ENCODE results near the gene OR2J1.
"Not testable (repeated sequence)": the region's sequence is repeated elsewhere in the genome, so short reads cannot be mapped to it uniquely, and the experiment has no call there.

Gene OR2J1

GRCh38 chr6:29099190-29099589 is at the start of gene OR2J1:
Gene OR2J1, plus strand, starts transcription at chr6:29099490. Its CDS starts 1,453 bp downstream, at chr6:29100943.
- no peak for DNase-seq

- DNase-seq: no peak
These were observed 47.6 kb upstream of the OR2J1 start for GRCh38 chr6:29051680-29052079.

- DNase-seq: peak; percentile 2
These were observed 27.2 kb upstream of the OR2J1 start for GRCh38 chr6:29071831-29072723.

GRCh38 chr6:29079203-29079602 is 20.1 kb upstream of the OR2J1 start:
- DNase-seq: no peak

GRCh38 chr6:29081312-29081711 is 18.0 kb upstream of the OR2J1 start:
- no peak for DNase-seq

GRCh38 chr6:29082457-29082856 is 16.8 kb upstream of the OR2J1 start:
- no peak for DNase-seq

GRCh38 chr6:29087213-29087612 is 12.1 kb upstream of the OR2J1 start, which contains the start of gene OR2B3:
Gene OR2B3, minus strand, starts transcription at chr6:29087313. Its CDS starts 65 bp downstream, at chr6:29087248.
- DNase-seq: no peak

- no peak for DNase-seq
These were observed 6.3 kb upstream of the OR2J1 start for GRCh38 chr6:29092957-29093356.

GRCh38 chr6:29097803-29098202 is 1.5 kb upstream of the OR2J1 start:
- DNase-seq: no peak

DNA sequence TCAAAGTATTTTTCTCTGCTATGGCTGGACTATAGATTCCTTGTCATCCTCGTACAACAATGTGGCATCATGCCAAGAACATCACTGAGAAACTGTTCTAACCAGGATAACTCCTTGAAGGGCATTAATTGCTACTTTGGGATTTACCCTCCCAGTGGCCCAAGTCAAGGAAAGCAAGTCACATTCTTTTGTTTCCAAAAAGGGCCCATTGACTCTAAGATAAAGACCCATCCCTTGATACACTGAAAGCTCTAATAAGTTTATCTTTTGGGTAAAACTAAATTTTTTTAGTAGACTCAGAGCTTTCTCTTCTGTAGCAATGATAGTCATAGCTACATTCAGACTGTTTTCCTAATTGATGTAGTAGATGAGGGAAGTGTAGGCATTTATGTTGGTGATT is 8.5 kb downstream of the OR2J1 start, which contains the start of gene OR2J3:
Gene OR2J3, plus strand, starts transcription at position 301 of the 400 bp plus-strand sequence. CDS start 3,833 bp downstream, outside the sequence.
- DNase-seq: no peak

DNA sequence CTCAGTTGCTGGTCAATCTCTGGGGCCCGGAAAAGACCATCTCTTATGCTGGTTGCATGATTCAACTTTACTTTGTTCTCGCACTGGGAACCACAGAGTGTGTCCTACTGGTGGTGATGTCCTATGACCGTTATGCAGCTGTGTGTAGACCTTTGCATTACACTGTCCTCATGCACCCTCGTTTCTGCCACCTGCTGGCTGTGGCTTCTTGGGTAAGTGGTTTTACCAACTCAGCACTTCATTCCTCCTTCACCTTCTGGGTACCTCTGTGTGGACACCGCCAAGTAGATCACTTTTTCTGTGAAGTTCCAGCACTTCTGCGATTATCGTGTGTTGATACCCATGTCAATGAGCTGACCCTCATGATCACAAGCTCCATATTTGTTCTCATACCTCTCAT is 12.8 kb downstream of the OR2J1 start:
- DNase-seq: no peak

DNA sequence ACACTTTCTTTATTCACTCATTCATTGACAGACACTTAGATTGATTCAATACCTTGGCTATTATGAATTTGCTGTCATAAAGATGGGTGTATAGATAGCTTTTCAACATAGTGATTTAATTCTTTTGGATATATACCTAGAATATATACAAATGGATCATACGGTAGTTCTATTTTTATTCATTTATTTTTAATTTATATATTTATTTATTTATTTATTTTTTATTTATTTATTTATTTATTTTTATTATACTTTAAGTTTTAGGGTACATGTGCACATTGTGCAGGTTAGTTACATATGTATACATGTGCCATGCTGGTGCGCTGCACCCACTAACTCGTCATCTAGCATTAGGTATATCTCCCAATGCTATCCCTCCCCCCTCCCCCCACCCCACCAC is 15.7 kb downstream of the OR2J1 start:
- not testable (repeated sequence) for DNase-seq

DNA sequence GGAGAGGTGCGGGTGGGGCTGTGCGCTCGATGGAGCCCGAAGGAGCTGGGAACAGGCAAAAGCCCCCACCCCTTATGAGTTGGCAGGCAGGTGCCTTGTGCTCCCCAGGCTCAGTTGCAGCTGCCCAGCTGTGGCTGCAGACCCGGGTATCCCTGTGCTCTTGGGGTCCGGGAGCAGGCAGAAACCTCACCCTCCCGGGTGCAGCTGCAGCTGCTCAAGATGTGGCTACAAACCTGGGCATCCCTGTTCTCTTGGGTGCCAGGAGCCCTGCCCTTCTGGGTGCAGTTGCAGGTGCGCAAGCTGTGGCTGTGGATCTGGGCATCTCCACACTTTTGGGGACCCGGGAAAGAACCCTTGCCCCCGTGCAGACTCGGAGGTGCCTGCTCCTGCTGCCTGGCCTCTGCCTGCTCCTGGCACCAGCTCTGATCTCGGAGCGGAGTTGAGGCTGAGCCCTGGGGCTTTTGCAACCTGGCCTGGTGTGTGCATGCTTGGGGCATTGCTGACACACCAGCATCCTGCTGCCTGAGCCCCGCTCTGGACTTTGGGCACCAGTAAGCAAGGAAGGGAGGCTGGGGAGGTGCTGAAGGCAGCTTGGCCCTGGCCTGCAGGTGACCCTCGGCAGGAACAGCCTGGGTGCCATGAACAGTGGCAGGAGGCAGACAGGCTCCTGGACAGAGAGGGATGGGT is 30.2 kb downstream of the OR2J1 start:
- DNase-seq: no peak

DNA sequence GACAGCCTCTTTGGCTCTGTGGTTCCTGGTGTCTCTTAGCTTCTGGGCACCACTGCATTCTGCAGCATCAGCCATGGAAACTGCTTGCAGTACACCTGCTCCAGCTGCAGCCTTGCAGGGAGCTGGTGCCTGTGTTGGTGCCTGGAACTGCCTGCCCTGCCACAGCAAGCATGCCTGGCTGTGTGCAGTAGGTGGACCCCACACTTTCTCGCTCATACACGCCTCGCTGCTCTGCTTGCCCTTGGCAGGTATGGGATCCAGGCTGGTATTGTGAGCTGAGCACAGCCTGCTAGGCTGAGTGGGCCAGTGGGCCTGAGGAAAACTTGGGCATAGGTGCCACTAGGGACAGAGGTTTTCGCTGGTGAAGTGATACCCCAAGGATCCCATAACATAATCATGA is 31.4 kb downstream of the OR2J1 start:
- DNase-seq: no peak

- DNase-seq: no peak
These were observed 32.4 kb downstream of the OR2J1 start for GRCh38 chr6:29131691-29132090.

- DNase-seq: no peak
These were observed 38.4 kb downstream of the OR2J1 start for GRCh38 chr6:29137724-29138123.

DNA sequence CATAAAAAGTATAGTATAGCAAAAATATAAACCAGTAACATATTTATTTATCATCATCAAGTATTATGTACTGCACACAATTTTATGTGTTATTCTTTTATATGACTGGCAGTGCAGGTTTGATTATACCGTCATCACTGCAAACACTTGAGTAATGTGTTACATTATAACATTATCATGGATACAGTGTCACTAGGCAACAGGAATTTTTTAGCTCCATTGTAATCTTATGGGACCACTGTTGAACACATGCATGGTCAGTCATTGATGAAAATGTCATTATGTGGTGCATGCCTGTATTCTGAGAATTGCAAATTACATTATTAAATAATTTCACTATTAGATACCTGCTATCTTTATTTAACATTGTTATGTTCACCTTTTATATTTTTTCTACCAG is 42.3 kb downstream of the OR2J1 start:
- DNase-seq: no peak

GRCh38 chr6:29142309-29142708 is 43.0 kb downstream of the OR2J1 start:
- no peak for DNase-seq

DNA sequence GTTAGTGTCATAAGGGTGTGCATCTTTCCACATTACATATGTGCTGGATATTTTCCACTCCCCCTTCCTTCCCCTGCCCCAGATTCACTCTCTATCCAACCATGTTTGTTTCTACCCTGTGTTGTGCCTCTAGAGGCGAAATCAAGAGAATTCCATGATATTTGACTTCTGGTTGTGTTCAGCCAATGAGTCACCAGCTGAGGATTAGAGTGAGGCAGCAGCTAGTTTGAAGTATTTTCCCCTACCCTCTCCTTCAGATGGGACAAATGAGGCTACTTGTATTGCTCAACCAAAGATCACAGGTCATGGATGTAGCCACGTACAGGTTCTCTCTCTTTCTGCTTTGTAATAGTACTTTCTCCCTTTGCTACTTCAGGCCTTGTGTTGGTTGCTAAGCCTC is 46.9 kb downstream of the OR2J1 start:
- DNase-seq: no peak

DNA sequence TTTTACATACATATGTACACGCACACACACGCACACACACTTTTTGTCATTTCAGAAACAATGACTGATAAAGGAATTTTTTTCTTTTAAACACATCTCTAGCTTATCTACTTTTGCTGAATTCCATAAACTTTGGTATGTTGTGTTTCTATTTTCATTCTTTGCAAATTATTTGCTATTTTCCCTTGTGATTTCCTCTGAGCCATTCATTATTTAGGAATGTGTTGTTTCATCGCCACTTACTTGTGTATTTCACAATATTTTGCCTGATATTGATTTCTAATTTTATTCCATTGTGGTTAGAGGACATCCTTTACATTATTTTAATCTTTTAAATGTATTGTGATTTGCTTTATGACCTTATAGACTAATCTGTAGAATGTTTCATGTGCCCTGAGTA is 47.8 kb downstream of the OR2J1 start:
- no peak for DNase-seq

GRCh38 chr6:29149444-29149843 is 50.2 kb downstream of the OR2J1 start:
- DNase-seq: not testable (repeated sequence)
